ENCODE measurements around the gene LYAR.

LYAR gene

GRCh38 chr4:4289941-4290850 lies at the start of gene LYAR, which contains the start of gene ZBTB49 (continued):
- TF ChIP-seq ZNF510 (tag by site-specific recombination; IDR thresholded peaks at IDR 0.05; ENCODE audit: insufficient replicate concordance), result no peak
- no peak for TF ChIP-seq ZNF426 (tag by site-specific recombination; IDR thresholded peaks at IDR 0.05)
- TF ChIP-seq ZNF473 (tag by site-specific recombination; IDR thresholded peaks at IDR 0.05), result no peak
- no peak for TF ChIP-seq ZNF658 (tag by site-specific recombination; IDR thresholded peaks at IDR 0.05)
- TF ChIP-seq TRIM28 (IDR thresholded peaks at IDR 0.05; ENCODE audit: borderline replicate concordance, low read length), result no peak; the same call in 1 of the 2 replicates

DNA sequence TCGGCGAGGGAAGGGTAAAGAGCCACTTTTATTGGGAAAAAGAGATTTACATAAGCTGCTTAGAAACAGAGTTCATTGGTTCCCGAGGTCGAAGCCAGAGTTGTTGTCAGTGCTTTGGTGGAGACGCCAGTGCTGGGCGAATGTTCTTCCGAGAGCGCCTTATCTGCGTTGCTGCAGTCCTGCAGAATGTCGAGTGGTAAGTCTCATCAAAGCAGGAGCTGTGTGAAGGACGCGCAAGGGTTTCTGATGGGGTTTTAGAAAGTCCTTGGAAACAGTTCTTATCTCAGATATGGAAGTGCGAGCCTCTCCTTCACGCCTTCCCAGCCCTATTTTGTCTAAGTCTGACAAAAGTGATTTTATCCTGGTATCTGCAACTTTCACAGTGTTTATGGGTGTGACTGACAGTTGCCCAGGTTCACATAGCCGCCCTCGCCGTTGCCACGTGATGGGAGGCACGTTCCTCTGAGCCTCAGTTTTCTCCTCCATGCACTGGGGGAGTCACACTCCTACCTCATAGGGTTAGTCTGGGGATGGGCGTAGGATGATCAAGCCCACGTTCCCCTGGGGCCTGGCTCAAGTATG lies 49.6 kb upstream of the LYAR start:
- Histone ChIP-seq H3K4me3 (ENCODE audit: low read depth, low read length) (no peak overlapping the region), H3K9me3 (ENCODE audit: control insufficient read depth, insufficient read depth, low read depth, low read length) (no peaks in the 10 kb centered on the region), H3K4me1 (ENCODE audit: control insufficient read depth, insufficient read depth, low read length) (no peaks in the 10 kb centered on the region), H3K27ac (ENCODE audit: extremely low read depth, low read depth, low read length) (no peak overlapping the region), H3K36me3 (ENCODE audit: control insufficient read depth in 2 of 2, insufficient read depth in 1 of 2, low read length in 2 of 2) (no peaks in the 10 kb centered on the region)
- POLR2A ChIA-PET, result interaction anchor here (1.0 kb wide), 1 partner anchor 50 kb away, joined by 3 read pairs; the partner anchor contains the start of genes LYAR and ZBTB49
- CTCF ChIA-PET, result interaction anchor here (0.6 kb wide), 1 partner anchor 63 kb away, joined by 3 read pairs; no protein-coding TSS in a partner anchor
- TF ChIP-seq ZNF777 (tag by site-specific recombination; IDR thresholded peaks at IDR 0.05; ENCODE audit: borderline replicate concordance), result no peak

DNA sequence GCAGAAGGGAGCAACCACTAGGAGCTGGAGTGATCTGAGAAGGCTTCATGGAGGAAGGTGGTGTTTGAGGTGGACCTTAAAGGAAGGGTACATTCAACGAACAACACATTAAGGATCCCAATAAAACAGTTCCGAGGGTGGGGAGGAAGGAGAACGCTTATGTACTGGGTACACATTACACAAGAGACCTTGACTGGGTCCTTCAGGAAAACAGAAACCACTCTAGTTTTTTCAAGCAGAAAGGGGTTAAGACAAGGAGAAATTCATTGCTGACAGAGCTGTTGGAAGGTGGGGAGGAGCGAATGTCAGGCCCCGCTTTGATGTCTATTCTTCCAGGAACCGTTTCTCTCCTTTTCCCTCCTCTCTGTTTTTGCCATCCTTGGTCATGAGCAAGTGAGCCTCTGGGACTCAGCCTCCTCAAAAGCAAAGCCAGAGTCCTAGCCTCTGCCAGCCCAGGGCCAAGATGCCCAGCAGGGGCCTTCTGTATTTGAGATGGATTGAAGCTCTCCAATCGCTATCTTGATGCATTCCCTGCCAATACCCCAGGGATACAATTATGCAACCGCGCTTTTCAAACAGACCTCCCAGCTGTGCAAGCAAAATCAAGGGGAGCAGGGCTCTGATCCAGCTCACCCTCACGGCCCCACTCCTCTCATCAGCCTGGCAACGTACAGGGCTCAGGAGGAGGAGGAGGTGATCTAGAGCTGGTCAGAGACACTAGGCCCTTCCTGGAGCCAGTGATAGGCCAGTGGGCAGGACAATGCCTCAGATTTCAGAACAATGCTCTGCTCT lies 48.5 kb upstream of the LYAR start:
- no peaks in the 10 kb centered on the region for H3K9me3 ChIP-seq (ENCODE audit: control insufficient read depth, insufficient read depth, low read depth, low read length)
- POLR2A ChIA-PET, result no interaction called here
- CTCF ChIA-PET, result interaction anchor here (0.8 to 3.2 kb wide), 2 partner anchors 79 to 86 kb away, joined by 4 to 18 read pairs; no protein-coding TSS in a partner anchor

DNA sequence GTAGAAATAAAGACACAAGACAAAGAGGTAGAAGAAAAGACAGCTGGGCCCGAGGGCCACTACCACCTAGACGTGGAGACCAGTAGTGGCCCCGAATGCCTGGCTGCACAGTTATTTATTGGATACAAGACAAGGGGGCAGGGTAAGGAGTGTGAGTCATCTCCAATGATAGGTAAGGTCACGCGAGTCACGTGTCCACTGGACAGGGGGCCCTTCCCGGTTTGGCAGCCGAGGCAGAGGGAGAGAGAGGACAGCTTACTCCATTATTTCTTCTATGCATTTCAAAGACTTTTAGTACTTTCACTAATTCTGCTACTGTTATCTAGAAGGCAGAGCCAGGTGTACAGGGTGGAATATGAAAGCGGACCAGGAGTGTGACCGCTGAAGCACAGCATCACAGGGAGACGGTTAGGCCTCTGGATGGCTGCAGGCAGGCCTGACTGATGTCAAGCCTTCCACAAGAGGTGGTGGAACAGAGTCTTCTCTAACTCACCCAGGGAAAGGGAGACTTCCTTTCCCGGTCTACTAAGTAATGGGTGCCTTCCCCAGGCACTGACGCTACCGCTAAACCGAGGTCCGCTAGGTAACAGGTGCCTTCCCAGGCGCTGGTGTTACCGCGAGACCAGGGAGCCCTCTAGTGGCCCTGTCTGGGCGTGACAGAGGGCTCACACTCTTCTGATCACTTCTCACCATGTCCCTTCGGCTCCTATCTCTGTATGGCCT lies 45.0 kb upstream of the LYAR start:
- Histone ChIP-seq H3K9me3 (ENCODE audit: control insufficient read depth, insufficient read depth, low read depth, low read length) (no peaks in the 10 kb centered on the region), H3K4me1 (ENCODE audit: control insufficient read depth, insufficient read depth, low read length) (no peaks in the 10 kb centered on the region), H3K27ac (ENCODE audit: extremely low read depth, low read depth, low read length) (no peak overlapping the region), H3K4me3 (ENCODE audit: low read depth, low read length) (no peak overlapping the region), H3K36me3 (ENCODE audit: control insufficient read depth in 2 of 2, insufficient read depth in 1 of 2, low read length in 2 of 2) (no peaks in the 10 kb centered on the region)
- CTCF ChIA-PET, result interaction anchor here (0.7 to 3.2 kb wide), 5 partner anchors 27 to 165 kb away, joined by 3 to 18 read pairs (median 3); no protein-coding TSS in a partner anchor
- POLR2A ChIA-PET, result no interaction called here
- TF ChIP-seq ZNF501 (tag by site-specific recombination; IDR thresholded peaks at IDR 0.05), result no peak
- no peak for TF ChIP-seq OVOL3 (tag by site-specific recombination; IDR thresholded peaks at IDR 0.05)
- no peak for TF ChIP-seq HOXA7 (CRISPR knock-in tag; IDR thresholded peaks at IDR 0.05; ENCODE audit: borderline replicate concordance)
- no peak for TF ChIP-seq ZNF248 (tag by site-specific recombination; IDR thresholded peaks at IDR 0.05)
- TF ChIP-seq ZNF184 (tag by site-specific recombination; IDR thresholded peaks at IDR 0.05), result no peak
- no peak for TF ChIP-seq HIC1 (tag by site-specific recombination; IDR thresholded peaks at IDR 0.05)
- TF ChIP-seq, protein P1, sequence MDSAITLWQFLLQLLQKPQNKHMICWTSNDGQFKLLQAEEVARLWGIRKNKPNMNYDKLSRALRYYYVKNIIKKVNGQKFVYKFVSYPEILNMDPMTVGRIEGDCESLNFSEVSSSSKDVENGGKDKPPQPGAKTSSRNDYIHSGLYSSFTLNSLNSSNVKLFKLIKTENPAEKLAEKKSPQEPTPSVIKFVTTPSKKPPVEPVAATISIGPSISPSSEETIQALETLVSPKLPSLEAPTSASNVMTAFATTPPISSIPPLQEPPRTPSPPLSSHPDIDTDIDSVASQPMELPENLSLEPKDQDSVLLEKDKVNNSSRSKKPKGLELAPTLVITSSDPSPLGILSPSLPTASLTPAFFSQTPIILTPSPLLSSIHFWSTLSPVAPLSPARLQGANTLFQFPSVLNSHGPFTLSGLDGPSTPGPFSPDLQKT (IDR thresholded peaks at IDR 0.05; ENCODE audit: borderline replicate concordance, low read depth, low read length), result no peak
- TF ChIP-seq ZNF626 (tag by site-specific recombination; IDR thresholded peaks at IDR 0.05), result no peak
- peak; percentile 13; the same call in 1 of the 2 replicates for TF ChIP-seq ZBTB8A (tag by site-specific recombination; IDR thresholded peaks at IDR 0.05)

More for the DNA sequence above, 48.5 kb upstream of the LYAR start:
- Histone ChIP-seq H3K36me3 (ENCODE audit: control insufficient read depth in 2 of 2, insufficient read depth in 1 of 2, low read length in 2 of 2) (no peaks in the 10 kb centered on the region), H3K27ac (ENCODE audit: extremely low read depth, low read depth, low read length) (no peak overlapping the region), H3K4me3 (ENCODE audit: low read depth, low read length) (no peak overlapping the region), H3K4me1 (ENCODE audit: control insufficient read depth, insufficient read depth, low read length) (no peaks in the 10 kb centered on the region)
- TF ChIP-seq KLF9 (tag by site-specific recombination; IDR thresholded peaks at IDR 0.05; ENCODE audit: low read depth) (no peak), ZNF18 (tag by site-specific recombination; IDR thresholded peaks at IDR 0.05) (no peak), ZEB2 (tag by site-specific recombination; IDR thresholded peaks at IDR 0.05) (no peak)

All from HEK293 (cell line).